ENCODE measurements around the gene SEC31B.

Gene SEC31B

GRCh38 chr10:100508266-100508665 lies 11.4 kb downstream of the SEC31B start:
- H3K4me3 ChIP-seq (IDR thresholded peaks at IDR 0.05; ENCODE audit: insufficient read depth, low read depth, low read length) = no peak overlapping the region
- no peaks in the 10 kb centered on the region for H3K79me2 ChIP-seq (ENCODE audit: insufficient read depth, low read depth)
- H3K27me3 ChIP-seq (ENCODE audit: insufficient read depth, low read depth) = no peaks in the 10 kb centered on the region
- no peak overlapping the region for H2AFZ ChIP-seq (ENCODE audit: low read depth)
- no peak overlapping the region for H3K9ac ChIP-seq
- H3K36me3 ChIP-seq (ENCODE audit: insufficient read depth) = no peaks in the 10 kb centered on the region
- no peak overlapping the region for H3K27ac ChIP-seq
- no peak overlapping the region; the same call in 1 of the 2 replicates for H3K4me2 ChIP-seq
- no peak for TF ChIP-seq CTCF (conservative IDR thresholded peaks at IDR 0.05; ENCODE audit: low read depth, low read length)
- peaks cover 54% of the 10 kb centered on the region for H3K4me1 ChIP-seq (ENCODE audit: low read depth, poor library complexity, severe bottlenecking)
- H4K20me1 ChIP-seq (ENCODE audit: insufficient read depth) = no peaks in the 10 kb centered on the region

GRCh38 chr10:100507357-100507732 lies 12.3 kb downstream of the SEC31B start:
- Histone ChIP-seq H3K36me3 (ENCODE audit: insufficient read depth) (no peaks in the 10 kb centered on the region), H2AFZ (ENCODE audit: low read depth) (no peak overlapping the region), H3K4me3 (IDR thresholded peaks at IDR 0.05; ENCODE audit: insufficient read depth, low read depth, low read length) (no peak overlapping the region), H3K9ac (no peak overlapping the region), H3K4me2 (no peak overlapping the region), H3K27ac (no peak overlapping the region), H3K27me3 (ENCODE audit: insufficient read depth, low read depth) (no peaks in the 10 kb centered on the region), H3K79me2 (ENCODE audit: insufficient read depth, low read depth) (no peaks in the 10 kb centered on the region), H4K20me1 (ENCODE audit: insufficient read depth) (no peaks in the 10 kb centered on the region), H3K4me1 (ENCODE audit: low read depth, poor library complexity, severe bottlenecking) (peaks cover 45% of the 10 kb centered on the region)
- TF ChIP-seq CTCF (conservative IDR thresholded peaks at IDR 0.05; ENCODE audit: low read depth, low read length) = no peak

- H3K27ac ChIP-seq = no peak overlapping the region
- H3K4me1 ChIP-seq (ENCODE audit: low read depth, poor library complexity, severe bottlenecking) = peaks cover 39% of the 10 kb centered on the region
- H4K20me1 ChIP-seq (ENCODE audit: insufficient read depth) = no peaks in the 10 kb centered on the region
- no peak overlapping the region for H3K4me2 ChIP-seq
- H3K79me2 ChIP-seq (ENCODE audit: insufficient read depth, low read depth) = no peaks in the 10 kb centered on the region
- H3K9ac ChIP-seq = no peak overlapping the region
- TF ChIP-seq CTCF (conservative IDR thresholded peaks at IDR 0.05; ENCODE audit: low read depth, low read length) = no peak
- H3K27me3 ChIP-seq (ENCODE audit: insufficient read depth, low read depth) = no peaks in the 10 kb centered on the region
- no peak overlapping the region for H3K4me3 ChIP-seq (IDR thresholded peaks at IDR 0.05; ENCODE audit: insufficient read depth, low read depth, low read length)
- no peaks in the 10 kb centered on the region for H3K36me3 ChIP-seq (ENCODE audit: insufficient read depth)
- H2AFZ ChIP-seq (ENCODE audit: low read depth) = no peak overlapping the region
These were observed 12.9 kb downstream of the SEC31B start for GRCh38 chr10:100506596-100507356.

- Histone ChIP-seq H2AFZ (ENCODE audit: low read depth) (no peak overlapping the region), H3K27me3 (ENCODE audit: insufficient read depth, low read depth) (no peaks in the 10 kb centered on the region), H3K36me3 (ENCODE audit: insufficient read depth) (no peaks in the 10 kb centered on the region), H3K4me2 (no peak overlapping the region), H3K4me1 (ENCODE audit: low read depth, poor library complexity, severe bottlenecking) (peaks cover 23% of the 10 kb centered on the region), H3K79me2 (ENCODE audit: insufficient read depth, low read depth) (no peaks in the 10 kb centered on the region), H3K4me3 (IDR thresholded peaks at IDR 0.05; ENCODE audit: insufficient read depth, low read depth, low read length) (no peak overlapping the region), H3K9ac (no peak overlapping the region), H4K20me1 (ENCODE audit: insufficient read depth) (no peaks in the 10 kb centered on the region), H3K27ac (no peak overlapping the region)
- no peak for TF ChIP-seq CTCF (conservative IDR thresholded peaks at IDR 0.05; ENCODE audit: low read depth, low read length)
These were observed 14.5 kb downstream of the SEC31B start for GRCh38 chr10:100505164-100505563.

Measured in KMS-11 (cell line).